RPMI7951 (cell line): ENCODE measurements around the gene ZNF442. TPM values are rescaled to one million over a fixed set of nuclear protein-coding genes. Genes with fewer than 3 reads are reported as not detected.
"Not testable (repeated sequence)": the region's sequence is repeated elsewhere in the genome, so short reads cannot be mapped to it uniquely, and the experiment has no call there.

Experiments
- DNase-seq: peaks from one replicate; pipeline ENCODE4 v3.0.0-alpha.2; 2012; ENCODE audit warnings: low read depth
- total RNA-seq: library from RNA; depleted of rRNA; stranded (reverse); fragments of >200 nt; shearing (Covaris generic); gene quantifications from 2 replicates; pipeline ENCODE4 v1.2.3, GENCODE V29; 2014; rRNA removed

ZNF442 gene
- total RNA-seq: 1.6 and 2.1 TPM in 2 replicates

- peak; percentile 97 for DNase-seq
Observed at GRCh38 chr19:12365236-12366162, at the start of gene ZNF442. ZNF442 (minus strand) TSS chr19:12365683; CDS start chr19:12363631, 2,052 bp downstream.

GRCh38 chr19:12411893-12412292, 46.4 kb upstream of the ZNF442 start:
- no peak for DNase-seq

- DNase-seq: peak; percentile 98
Observed at GRCh38 chr19:12400633-12401502, 35.4 kb upstream of the ZNF442 start, which contains the start of gene ZNF799. ZNF799 (minus strand) TSS chr19:12401271; CDS start chr19:12401070, 201 bp downstream.

- DNase-seq: peak; percentile 50
Observed at GRCh38 chr19:12399901-12400632, 34.6 kb upstream of the ZNF442 start.

GRCh38 chr19:12391148-12391547, 25.7 kb upstream of the ZNF442 start:
- not testable (repeated sequence) for DNase-seq

- DNase-seq: not testable (repeated sequence)
Observed at GRCh38 chr19:12386365-12386764, 20.9 kb upstream of the ZNF442 start.

- no peak for DNase-seq
Observed at GRCh38 chr19:12380444-12380737, 14.9 kb upstream of the ZNF442 start.

- no peak for DNase-seq
Observed at GRCh38 chr19:12379732-12380443, 14.4 kb upstream of the ZNF442 start.

- no peak for DNase-seq
Observed at GRCh38 chr19:12374026-12374425, 8.5 kb upstream of the ZNF442 start.

GRCh38 chr19:12364391-12365235, 870 bp downstream of the ZNF442 start:
- peak; percentile 14 for DNase-seq

- DNase-seq: not testable (repeated sequence)
Observed at GRCh38 chr19:12362236-12362635, 3.2 kb downstream of the ZNF442 start.

- DNase-seq: no peak
Observed at GRCh38 chr19:12353375-12353774, 12.1 kb downstream of the ZNF442 start.

- no peak for DNase-seq
Observed at GRCh38 chr19:12350890-12351197, 14.6 kb downstream of the ZNF442 start.

GRCh38 chr19:12350185-12350889, 15.1 kb downstream of the ZNF442 start:
- DNase-seq: no peak

GRCh38 chr19:12346896-12347295, 18.6 kb downstream of the ZNF442 start:
- DNase-seq: peak; percentile 10

GRCh38 chr19:12345197-12345596, 20.3 kb downstream of the ZNF442 start:
- DNase-seq: no peak

GRCh38 chr19:12333162-12334159, 32.0 kb downstream of the ZNF442 start, which contains the start of gene ZNF563:
ZNF563 (minus strand) TSS chr19:12333633; CDS start chr19:12333482, 151 bp downstream.
- peak; percentile 95 for DNase-seq
